HepG2 (cell line): ENCODE results near the gene NKX1-1. TPM values are rescaled to one million over a fixed set of nuclear protein-coding genes. Genes with fewer than 3 reads are reported as not detected.
A peak's percentile ranks its signal among the peaks of the same experiment; 100 is the strongest.

Experiments used
- ATAC-seq: fragments of 200-7000 bp; cut with Tn5 transposase; 3 replicates; pipeline ENCODE4 v1.9.1; 2020; ENCODE audit warnings: mild to moderate bottlenecking, moderate library complexity
- BruUV-seq: library from RNA; stranded (reverse); fragments of 400-500 nt; replicated peaks from 2 replicates; lab custom pipeline; 2021; lab: Mats Ljungman, UMichigan
- CTCF ChIA-PET: fragments of 300-600 bp; formaldehyde crosslinking; extraction: SDS; loops from one replicate; lab custom pipeline; 2021; ENCODE audit warnings: low total read pairs, inconsistent platforms, low intra/inter-chr PET ratio; lab: Yijun Ruan, JAX
- POLR2A ChIA-PET: fragments of 350-600 bp; sonication (Branson Sonifier 250); formaldehyde crosslinking; loops from one replicate; lab custom pipeline; 2020; ENCODE audit warnings: antibody characterized with exemption, inconsistent platforms; lab: Yijun Ruan, JAX
- DNase-seq: peaks from one replicate; pipeline ENCODE4 v3.0.0-alpha.2; 2015; ENCODE audit warnings: low spot score
- FAIRE-seq: peaks from 3 replicates; lab custom pipeline; 2011; peaks lifted over from hg19 to GRCh38; lab: Jason Lieb, UNC
- H2AFZ ChIP-seq: one replicate; pipeline ENCODE4 v1.6.1; 2011; ENCODE audit warnings: low read length, inconsistent platforms
- H3K27ac ChIP-seq: fragments of 300-600 bp; 3 replicates; pipeline ENCODE4 v1.8.0; 2011; ENCODE audit warnings: mixed run types, mild to moderate bottlenecking, mixed read lengths, low read length, inconsistent platforms; ENCODE audit not compliant: insufficient read depth; ENCODE audit errors: extremely low read length
- H3K27me3 ChIP-seq, 2 experiments: fragments of 200-600 bp in 1 of 2; 2 replicates in 1 of 2; 3 replicates in 1 of 2; pipeline versions ENCODE4 v1.6.0 to v1.8.0; 2011; ENCODE audit warnings: low read length in 2 of 2, mild to moderate bottlenecking in 2 of 2, moderate library complexity in 2 of 2, inconsistent platforms in 1 of 2; ENCODE audit not compliant: insufficient read depth in 2 of 2, control insufficient read depth in 1 of 2
- H3K36me3 ChIP-seq, 2 experiments: fragments of 200-600 bp in 1 of 2; replicated peaks in 1 of 2; 2 replicates in 1 of 2; 3 replicates in 1 of 2; pipeline versions ENCODE4 v1.5.1 to v1.8.0; 2011; ENCODE audit warnings: low read length in 2 of 2, inconsistent platforms in 1 of 2; ENCODE audit not compliant: insufficient read depth in 2 of 2, control insufficient read depth in 1 of 2
- H3K4me1 ChIP-seq: 2 replicates; pipeline ENCODE4 v1.5.1; 2012; ENCODE audit warnings: low read length, inconsistent platforms; ENCODE audit not compliant: insufficient read depth
- H3K4me2 ChIP-seq: 2 replicates; pipeline ENCODE4 v1.6.0; 2011; ENCODE audit warnings: low read depth, low read length, inconsistent platforms
- H3K4me3 ChIP-seq, 3 experiments: fragments of 200-600 bp in 1 of 3; sonication (generic), shearing (Covaris generic) in 1 of 3; replicated peaks in 1 of 3; 2 replicates each; pipeline ENCODE4 v1.5.1; 2011 to 2016; ENCODE audit warnings: low read length in 3 of 3, inconsistent platforms in 2 of 3, low read depth in 2 of 3, mild to moderate bottlenecking in 2 of 3, control low read depth in 1 of 3, mixed read lengths in 1 of 3; ENCODE audit not compliant: insufficient read depth in 1 of 3
- H3K79me2 ChIP-seq: one replicate; pipeline ENCODE4 v1.6.1; 2011; ENCODE audit warnings: low read length, inconsistent platforms; ENCODE audit not compliant: insufficient read depth
- H3K9ac ChIP-seq: 2 replicates; pipeline ENCODE4 v1.6.0; 2011; ENCODE audit warnings: mild to moderate bottlenecking, low read depth, low read length, inconsistent platforms; ENCODE audit not compliant: insufficient read depth
- H3K9me3 ChIP-seq: 2 replicates; pipeline ENCODE4 v1.5.1; 2012; ENCODE audit warnings: mild to moderate bottlenecking, low read length
- H4K20me1 ChIP-seq: 2 replicates; pipeline ENCODE4 v1.6.0; 2011; ENCODE audit warnings: inconsistent platforms, mild to moderate bottlenecking, low read length, moderate library complexity; ENCODE audit not compliant: insufficient read depth
- AFF4 ChIP-seq: sonication (generic); formaldehyde crosslinking; IDR thresholded peaks from 2 replicates; pipeline ENCODE4 v1.4.0; 2020; ENCODE audit warnings: missing genetic modification reagents
- BCLAF1 ChIP-seq: fragments of 450-650 bp; IDR thresholded peaks from 2 replicates; pipeline ENCODE4 v1.6.1; 2017; ENCODE audit warnings: mild to moderate bottlenecking
- BHLHE40 ChIP-seq: IDR thresholded peaks from 2 replicates; pipeline ENCODE4 v1.6.1; 2011; ENCODE audit warnings: low read length, improper control_type of control experiment
- CBFB ChIP-seq: sonication (generic); formaldehyde crosslinking; IDR thresholded peaks from 2 replicates; pipeline ENCODE4 v1.4.0; 2020; ENCODE audit warnings: missing genetic modification reagents
- E2F5 ChIP-seq: sonication (generic); formaldehyde crosslinking; conservative IDR thresholded peaks from 2 replicates; pipeline ENCODE4 v1.4.0; 2020; ENCODE audit warnings: missing genetic modification reagents
- FOXO1 ChIP-seq: sonication (generic); formaldehyde crosslinking; IDR thresholded peaks from 2 replicates; pipeline ENCODE4 v1.4.0; 2020; ENCODE audit warnings: missing genetic modification reagents
- GZF1 ChIP-seq: sonication (generic); formaldehyde crosslinking; IDR thresholded peaks from 2 replicates; pipeline ENCODE4 v1.5.1; 2020; ENCODE audit warnings: mild to moderate bottlenecking, missing genetic modification reagents
- HDAC1 ChIP-seq: sonication (generic); formaldehyde crosslinking; IDR thresholded peaks from 2 replicates; pipeline ENCODE4 v1.5.1; 2020; ENCODE audit warnings: mild to moderate bottlenecking, missing genetic modification reagents
- HOXD1 ChIP-seq: sonication (generic); formaldehyde crosslinking; IDR thresholded peaks from 2 replicates; pipeline ENCODE4 v1.5.0; 2020; ENCODE audit warnings: missing genetic modification reagents
- ISX ChIP-seq: sonication (generic); formaldehyde crosslinking; conservative IDR thresholded peaks from 2 replicates; pipeline ENCODE4 v1.5.0; 2020; ENCODE audit warnings: missing genetic modification reagents
- KLF15 ChIP-seq: sonication (generic); formaldehyde crosslinking; IDR thresholded peaks from 2 replicates; pipeline ENCODE4 v1.8.1; 2023; ENCODE audit warnings: borderline replicate concordance, mild to moderate bottlenecking, inconsistent platforms, missing genetic modification reagents, mixed read lengths
- SRSF1 ChIP-seq: fragments of 200-400 bp; formaldehyde crosslinking; optimal IDR thresholded peaks from 2 replicates; pipeline ENCODE3; 2017; ENCODE audit warnings: mild to moderate bottlenecking, low read depth, low read length, moderate library complexity
- ZNF207 ChIP-seq: fragments of 450-650 bp; IDR thresholded peaks from 2 replicates; pipeline ENCODE4 v1.6.1; 2016; ENCODE audit warnings: antibody characterized with exemption, borderline replicate concordance
- ZNF382 ChIP-seq: sonication (generic); formaldehyde crosslinking; IDR thresholded peaks from 2 replicates; pipeline ENCODE4 v1.5.0; 2020; ENCODE audit warnings: missing genetic modification reagents, mild to moderate bottlenecking, borderline replicate concordance
- ZNF530 ChIP-seq: sonication (generic); formaldehyde crosslinking; IDR thresholded peaks from 2 replicates; pipeline ENCODE4 v1.5.0; 2020; ENCODE audit warnings: low read depth, mild to moderate bottlenecking, missing genetic modification reagents
- ZNF572 ChIP-seq: sonication (generic); formaldehyde crosslinking; IDR thresholded peaks from 2 replicates; pipeline ENCODE4 v1.5.1; 2020; ENCODE audit warnings: mild to moderate bottlenecking, missing genetic modification reagents
- ZNF577 ChIP-seq: sonication (generic); formaldehyde crosslinking; IDR thresholded peaks from 2 replicates; pipeline ENCODE4 v1.4.0; 2020; ENCODE audit warnings: mild to moderate bottlenecking, low read depth, missing genetic modification reagents, borderline replicate concordance
- WGBS: methylation state at CpG from one replicate; pipeline ENCODE4 v1.1.6; 2017; ENCODE audit warnings: low lambda C conversion rate; 5-methylcytosine and 5-hydroxymethylcytosine counted together
- in situ Hi-C: cut with HindIII; loops from 2 replicates; pipeline ENCODE4 v1.10.0; 2017; ENCODE audit warnings: low pct_unique_long_range_greater_than_20kb; ENCODE audit not compliant: extremely low pct_ligation_motif_present
- intact Hi-C: fragments of 100-400 bp; cut with micrococcal nuclease; formaldehyde crosslinking; loops from one replicate; pipeline ENCODE4 v1.10.0; 2022; ENCODE audit not compliant: unreplicated experiment
- polyA plus RNA-seq, 8 experiments: library from polyadenylated mRNA; depleted of rRNA in 3 of 8; stranded (reverse) in 7 of 8; unstranded in 1 of 8; fragments of >200 nt; fragmentation: Illumina TruSeq in 4 of 8; extraction: Trizol in 4 of 8; gene quantifications; 2 replicates each; pipeline versions ENCODE4 v1.2.1 to v1.2.3, GENCODE V29; 2011 to 2016; ENCODE audit warnings: low read depth in 4 of 8, missing spikeins in 1 of 8, mixed read lengths in 1 of 8; ENCODE audit not compliant: insufficient read depth in 1 of 8
- total RNA-seq, 5 experiments: library from RNA; depleted of rRNA; stranded (reverse); fragments of >200 nt; fragmentation: Illumina TruSeq; extraction: Trizol; gene quantifications; 2 replicates each; pipeline ENCODE4 v1.2.3, GENCODE V29; 2016; ENCODE audit warnings: low read depth in 1 of 5

The NKX1-1 gene
- total and polyA plus RNA-seq, 2 of the 13 experiments (the other 11 are each of a cell fraction or from before 2014, with no cell fraction given): not detected

- Histone ChIP-seq H4K20me1 (no peaks in the 10 kb centered on the region), H3K27me3 (peaks cover 0 to 2% of the 10 kb centered on the region in 2 experiments; a peak in 4 of 5 replicates), H3K4me1 (no peaks in the 10 kb centered on the region), H3K9ac (no peak overlapping the region), H3K27ac (no peak overlapping the region), H3K36me3 (no peaks in the 10 kb centered on the region), H3K79me2 (no peaks in the 10 kb centered on the region), H3K4me2 (no peak overlapping the region), H3K4me3 (no peak overlapping the region), H2AFZ (no peak overlapping the region), H3K9me3 (no peaks in the 10 kb centered on the region)
- 39% methylated on average over 13 of the region's 48 CpGs for WGBS
- BruUV-seq: no TSS peak
- FAIRE-seq (no peak), DNase-seq (peak; percentile 15), ATAC-seq (peak; percentile 74)
- intact Hi-C loops (no loop called here), in situ Hi-C loops (no loop called here)
- CTCF ChIA-PET: no interaction called here
- POLR2A ChIA-PET: no interaction called here
- peak; percentile 99 for TF ChIP-seq ZNF572
- TF ChIP-seq HDAC1 (CRISPR knock-in tag): peak; percentile 99
- no peak for TF ChIP-seq BHLHE40
- TF ChIP-seq KLF15 (CRISPR knock-in tag): peak; percentile 100
- TF ChIP-seq BCLAF1: no peak
- TF ChIP-seq AFF4: peak; percentile 99
- peak; percentile 100 for TF ChIP-seq E2F5
- peak; percentile 99 for TF ChIP-seq CBFB (CRISPR knock-in tag)
- TF ChIP-seq ZNF530 (CRISPR knock-in tag): peak; percentile 100
- peak; percentile 99 for TF ChIP-seq ZNF577
- no peak for TF ChIP-seq ZNF207
- TF ChIP-seq ISX (CRISPR knock-in tag): peak; percentile 100
- TF ChIP-seq SRSF1: peak; percentile 98
- TF ChIP-seq GZF1 (CRISPR knock-in tag): peak; percentile 97
- TF ChIP-seq HOXD1 (CRISPR knock-in tag): peak; percentile 100
- peak; percentile 93; the same call in 1 of the 2 replicates for TF ChIP-seq ZNF382
- TF ChIP-seq FOXO1 (CRISPR knock-in tag): peak; percentile 99
Observed at GRCh38 chr4:1410491-1411325, 4.5 kb upstream of the NKX1-1 start.
